Gastrocnemius medialis (tissue), 4 donors: ENCODE measurements around the gene PIEZO1.

Source experiments
- POLR2A ChIP-seq, 2 donors: fragments of 450-650 bp; IDR thresholded peaks; one replicate each; pipeline ENCODE4 v1.6.1; 2017; ENCODE audit warnings: antibody characterized with exemption in 2 of 2, mild to moderate bottlenecking in 2 of 2, moderate library complexity in 2 of 2
- TF ChIP-seq, protein P1 (sequence below), 5 experiments: fragments of 450-650 bp in 3 of 5; fragments of 200-600 bp in 2 of 5; sonication (generic) in 2 of 5; IDR thresholded peaks in 4 of 5; conservative IDR thresholded peaks in 1 of 5; 1 replicate in 4 of 5; 2 replicates in 1 of 5; pipeline ENCODE4 v1.5.1; 2016 to 2019; ENCODE audit warnings: antibody characterized with exemption in 5 of 5, mild to moderate bottlenecking in 3 of 5, moderate library complexity in 3 of 5

- TF ChIP-seq, protein P1, sequence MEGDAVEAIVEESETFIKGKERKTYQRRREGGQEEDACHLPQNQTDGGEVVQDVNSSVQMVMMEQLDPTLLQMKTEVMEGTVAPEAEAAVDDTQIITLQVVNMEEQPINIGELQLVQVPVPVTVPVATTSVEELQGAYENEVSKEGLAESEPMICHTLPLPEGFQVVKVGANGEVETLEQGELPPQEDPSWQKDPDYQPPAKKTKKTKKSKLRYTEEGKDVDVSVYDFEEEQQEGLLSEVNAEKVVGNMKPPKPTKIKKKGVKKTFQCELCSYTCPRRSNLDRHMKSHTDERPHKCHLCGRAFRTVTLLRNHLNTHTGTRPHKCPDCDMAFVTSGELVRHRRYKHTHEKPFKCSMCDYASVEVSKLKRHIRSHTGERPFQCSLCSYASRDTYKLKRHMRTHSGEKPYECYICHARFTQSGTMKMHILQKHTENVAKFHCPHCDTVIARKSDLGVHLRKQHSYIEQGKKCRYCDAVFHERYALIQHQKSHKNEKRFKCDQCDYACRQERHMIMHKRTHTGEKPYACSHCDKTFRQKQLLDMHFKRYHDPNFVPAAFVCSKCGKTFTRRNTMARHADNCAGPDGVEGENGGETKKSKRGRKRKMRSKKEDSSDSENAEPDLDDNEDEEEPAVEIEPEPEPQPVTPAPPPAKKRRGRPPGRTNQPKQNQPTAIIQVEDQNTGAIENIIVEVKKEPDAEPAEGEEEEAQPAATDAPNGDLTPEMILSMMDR (IDR thresholded peaks at IDR 0.05 in 4 of 5, conservative IDR thresholded peaks at IDR 0.05 in 1 of 5) = no peak
- no peak for TF ChIP-seq POLR2A (IDR thresholded peaks at IDR 0.05)
Measured at GRCh38 chr16:88778541-88779065, 6.4 kb downstream of the PIEZO1 start.
